KOPT-K1 (cell line): Measurements from ENCODE around the gene MEGF10.
"Not testable (repeated sequence)": the region's sequence is repeated elsewhere in the genome, so short reads cannot be mapped to it uniquely, and the experiment has no call there.

ENCODE experiments used
- H3K27ac ChIP-seq: fragments of 200-600 bp; sonication (generic); 2 replicates; pipeline ENCODE4 v1.5.1; 2016; ENCODE audit warnings: antibody characterized with exemption, mild to moderate bottlenecking, low read depth, low read length; ENCODE audit not compliant: poor library complexity, severe bottlenecking
- H3K36me3 ChIP-seq: fragments of 200-600 bp; sonication (generic); 2 replicates; pipeline ENCODE4 v1.5.1; 2017; ENCODE audit warnings: antibody characterized with exemption, mild to moderate bottlenecking, low read length, moderate library complexity; ENCODE audit not compliant: insufficient read depth
- H3K9me3 ChIP-seq: fragments of 200-600 bp; sonication (generic); 2 replicates; pipeline ENCODE4 v1.5.1; 2017; ENCODE audit warnings: antibody characterized with exemption, low read length, mild to moderate bottlenecking; ENCODE audit not compliant: insufficient read depth, poor library complexity, severe bottlenecking

Gene MEGF10

DNA sequence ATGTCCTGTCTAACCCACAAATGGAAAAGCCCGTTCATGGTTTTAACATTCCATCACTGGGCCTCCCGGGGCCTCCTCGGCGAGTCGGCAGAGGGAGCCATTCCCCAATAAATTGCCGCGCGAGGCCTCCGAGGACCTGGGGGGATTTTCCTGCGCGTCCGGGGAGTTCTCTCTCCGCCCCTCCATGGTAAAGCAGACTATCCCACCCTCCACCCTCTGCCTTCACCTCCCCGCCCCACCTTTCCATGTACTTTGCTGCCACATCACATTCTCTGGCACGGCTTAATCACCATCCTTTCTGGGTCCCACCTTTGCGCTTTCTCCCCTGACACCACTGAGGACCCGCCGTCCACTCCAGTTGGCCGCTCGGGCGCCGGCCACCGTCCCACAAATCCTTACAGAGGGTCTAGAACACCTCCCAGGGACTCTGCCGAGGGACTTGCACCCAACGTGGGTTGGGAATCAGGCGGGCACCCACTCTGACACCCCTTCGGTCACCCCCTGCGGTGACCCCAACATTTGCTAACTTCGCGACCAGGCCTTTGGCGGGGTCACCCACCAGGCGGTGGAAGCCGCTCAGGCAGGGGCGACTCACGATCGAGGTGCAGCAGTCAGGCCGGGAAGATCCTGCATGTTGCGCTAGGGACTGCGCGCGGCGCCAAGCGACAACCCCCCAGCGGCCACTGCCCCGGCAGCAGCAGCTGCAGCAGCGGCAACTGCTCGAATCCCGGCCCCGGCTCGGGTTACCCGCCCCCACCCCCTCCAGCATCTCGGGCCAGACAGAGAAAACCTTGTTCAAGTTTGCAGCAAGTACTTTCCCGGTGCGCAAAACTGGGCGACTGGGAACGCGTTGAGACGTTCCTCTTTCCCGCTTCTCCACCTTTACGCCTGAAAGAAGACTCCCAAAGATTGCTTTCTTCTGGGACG, at the start of gene MEGF10:
MEGF10 (plus strand) TSS at position 778 of the 927 bp plus-strand sequence. CDS start 40,513 bp downstream, outside the sequence.
- H3K27ac ChIP-seq: no peak within 1 kb of the TSS
- no peaks in the 10 kb centered on the region for H3K9me3 ChIP-seq
- H3K36me3 ChIP-seq: no peaks in the 10 kb centered on the region

DNA sequence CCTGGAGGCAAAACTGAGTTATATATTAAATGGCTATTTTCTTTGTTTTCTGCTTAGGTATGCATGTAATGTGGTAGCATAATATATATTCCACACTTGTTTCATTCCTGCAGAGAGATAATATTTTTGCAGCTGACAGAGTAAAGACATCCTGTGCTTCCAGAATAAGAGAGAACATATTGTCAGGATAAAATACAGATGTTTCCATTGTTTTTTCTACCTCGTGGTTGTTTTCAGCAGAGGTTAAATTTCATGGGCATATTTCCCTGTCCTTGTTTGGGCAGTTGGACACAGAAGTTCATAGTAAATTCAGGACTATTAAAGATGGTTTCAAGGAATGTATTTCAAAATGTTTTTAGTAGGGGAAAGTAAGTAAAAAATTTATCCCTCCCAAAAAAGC, 47.6 kb upstream of the MEGF10 start:
- Histone ChIP-seq H3K27ac (no peak overlapping the region), H3K36me3 (no peaks in the 10 kb centered on the region), H3K9me3 (no peaks in the 10 kb centered on the region)

DNA sequence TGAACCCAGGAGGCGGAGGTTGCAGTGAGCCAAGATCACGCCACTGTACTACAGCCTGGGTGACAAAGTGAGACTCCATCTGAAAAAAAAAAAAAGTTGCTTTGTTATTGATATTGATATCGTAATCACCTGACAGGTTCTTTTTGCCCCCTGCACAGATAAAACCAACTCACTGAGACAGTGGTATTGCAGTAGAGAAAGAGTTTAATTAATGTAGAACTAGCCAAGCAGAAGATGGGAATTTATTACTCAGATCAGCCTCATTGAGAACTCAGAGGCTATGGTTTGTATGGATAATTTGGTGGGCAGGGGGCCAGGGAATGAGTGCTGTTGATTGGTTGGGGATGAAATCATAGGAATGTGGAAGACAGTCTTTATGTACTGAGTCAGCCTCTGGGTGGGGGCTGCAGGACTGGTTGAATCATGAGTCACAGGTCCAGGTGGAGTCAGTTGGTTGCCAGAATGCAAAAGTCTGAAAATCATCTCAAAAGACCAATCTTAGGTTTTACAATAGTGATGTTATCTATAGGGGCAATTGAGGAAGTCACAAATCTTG, 35.8 kb upstream of the MEGF10 start:
- H3K9me3 ChIP-seq: peaks cover 6% of the 10 kb centered on the region
- no peak overlapping the region for H3K27ac ChIP-seq
- no peaks in the 10 kb centered on the region for H3K36me3 ChIP-seq

DNA sequence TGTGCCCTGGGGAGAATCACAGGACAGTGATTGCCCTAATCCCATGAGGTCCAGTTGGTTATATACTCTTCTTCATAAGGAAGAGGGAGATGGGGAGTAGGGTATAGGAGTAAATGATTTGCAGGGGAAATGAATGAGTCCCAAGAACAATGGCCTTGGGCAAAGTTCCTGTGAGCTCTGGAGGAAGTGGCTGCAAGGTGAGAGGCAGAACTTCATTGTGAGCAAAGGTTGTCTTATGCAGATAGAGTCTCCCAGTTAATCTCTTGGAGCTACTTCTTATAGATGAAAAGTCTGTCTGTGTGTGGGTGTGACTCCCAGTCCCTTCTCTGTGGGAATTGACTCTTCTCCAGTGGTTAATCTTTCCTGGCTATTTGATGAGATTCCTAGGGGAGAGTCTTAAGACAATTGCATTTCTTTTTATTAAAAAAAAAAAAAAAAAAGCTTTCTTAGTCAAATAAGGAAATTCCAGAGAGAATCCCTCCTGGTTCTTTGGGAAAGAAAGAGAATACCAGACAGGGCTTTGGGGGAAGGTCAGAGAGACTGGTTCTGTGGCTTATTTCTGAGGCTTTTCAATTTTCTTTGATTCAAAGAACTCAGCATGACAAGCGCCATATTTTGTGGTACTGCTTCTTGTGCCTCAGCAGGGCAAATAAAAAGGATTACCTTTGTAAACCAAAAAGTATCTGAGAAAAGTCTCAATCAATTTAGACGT, 33.6 kb upstream of the MEGF10 start:
- Histone ChIP-seq H3K9me3 (peaks cover 6% of the 10 kb centered on the region), H3K36me3 (no peaks in the 10 kb centered on the region), H3K27ac (no peak overlapping the region)

DNA sequence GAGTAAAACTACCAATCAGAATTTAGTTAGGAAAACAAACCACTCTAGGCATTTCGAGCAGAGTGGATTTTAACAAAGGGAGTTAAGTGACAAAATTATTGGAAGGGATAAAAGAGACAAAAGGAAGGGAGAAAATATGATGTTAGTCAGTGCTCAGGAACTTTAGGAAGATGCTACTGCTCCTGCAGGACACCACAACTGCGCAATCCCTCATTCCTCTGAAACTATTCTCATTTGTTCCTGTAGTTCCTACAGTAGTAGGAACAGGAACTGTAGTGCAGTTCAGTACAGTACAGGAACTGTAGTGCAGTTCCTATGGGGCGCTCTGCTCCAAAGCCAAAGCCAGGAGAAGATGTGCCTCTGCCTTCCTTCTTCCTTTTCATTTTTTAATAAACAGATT, 29.9 kb upstream of the MEGF10 start:
- no peaks in the 10 kb centered on the region for H3K36me3 ChIP-seq
- H3K27ac ChIP-seq: no peak overlapping the region

DNA sequence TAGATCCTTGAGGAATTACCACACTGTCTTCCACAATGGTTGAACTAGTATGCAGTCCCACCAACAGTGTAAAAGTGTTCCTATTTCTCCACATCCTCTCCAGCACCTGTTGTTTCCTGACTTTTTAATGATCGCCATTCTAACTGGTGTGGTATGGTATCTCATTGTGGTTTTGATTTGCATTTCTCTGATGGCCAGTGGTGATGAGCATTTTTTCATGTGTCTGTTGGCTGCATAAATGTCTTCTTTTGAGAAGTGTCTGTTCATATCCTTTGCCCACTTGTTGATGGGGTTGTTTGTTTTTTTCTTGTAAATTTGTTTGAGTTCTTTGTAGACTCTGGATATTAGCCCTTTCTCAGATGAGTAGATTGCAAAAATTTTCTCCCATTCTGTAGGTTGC, 25.1 kb upstream of the MEGF10 start:
- H3K36me3 ChIP-seq, H3K9me3 ChIP-seq, H3K27ac ChIP-seq: not testable (repeated sequence)

More for the DNA sequence above, 29.9 kb upstream of the MEGF10 start:
- H3K9me3 ChIP-seq: no peaks in the 10 kb centered on the region

DNA sequence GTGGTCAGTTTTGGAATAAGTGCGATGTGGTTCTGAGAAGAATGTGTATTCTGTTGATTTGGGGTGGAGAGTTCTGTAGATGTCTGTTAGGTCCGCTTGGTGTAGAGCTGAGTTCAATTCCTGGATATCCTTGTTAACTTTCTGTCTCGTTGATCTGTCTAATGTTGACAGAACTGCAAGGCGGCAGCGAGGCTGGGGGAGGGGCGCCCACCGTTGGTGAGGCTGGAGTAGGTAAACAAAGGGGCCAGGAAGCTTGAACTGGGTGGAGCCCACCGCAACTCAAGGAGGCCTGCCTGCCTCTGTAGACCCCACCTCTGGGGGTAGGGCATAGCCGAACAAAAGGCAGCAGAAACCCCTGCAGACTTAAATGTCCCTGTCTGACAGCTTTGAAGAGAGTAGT, 22.3 kb upstream of the MEGF10 start:
- not testable (repeated sequence) for H3K27ac ChIP-seq, H3K36me3 ChIP-seq, H3K9me3 ChIP-seq

DNA sequence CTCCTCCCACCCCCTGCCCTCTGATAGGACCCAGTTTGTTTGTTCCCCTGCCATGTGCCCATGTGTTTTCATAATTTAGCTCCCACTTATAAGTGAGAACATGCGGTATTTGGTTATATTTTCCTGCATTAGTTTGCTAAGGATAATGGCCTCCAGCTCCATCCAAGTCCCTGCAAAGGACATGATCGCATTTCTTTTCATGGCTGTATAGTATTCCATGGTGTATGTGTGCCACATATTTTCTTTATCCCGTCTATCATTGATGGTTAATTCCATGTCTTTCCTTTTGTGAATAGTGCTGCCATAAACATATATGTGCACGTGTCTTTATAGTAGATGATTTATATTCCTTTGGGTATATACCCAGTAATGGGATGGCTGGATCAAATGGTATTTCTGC, 19.9 kb upstream of the MEGF10 start:
- not testable (repeated sequence) for H3K9me3 ChIP-seq, H3K27ac ChIP-seq, H3K36me3 ChIP-seq

DNA sequence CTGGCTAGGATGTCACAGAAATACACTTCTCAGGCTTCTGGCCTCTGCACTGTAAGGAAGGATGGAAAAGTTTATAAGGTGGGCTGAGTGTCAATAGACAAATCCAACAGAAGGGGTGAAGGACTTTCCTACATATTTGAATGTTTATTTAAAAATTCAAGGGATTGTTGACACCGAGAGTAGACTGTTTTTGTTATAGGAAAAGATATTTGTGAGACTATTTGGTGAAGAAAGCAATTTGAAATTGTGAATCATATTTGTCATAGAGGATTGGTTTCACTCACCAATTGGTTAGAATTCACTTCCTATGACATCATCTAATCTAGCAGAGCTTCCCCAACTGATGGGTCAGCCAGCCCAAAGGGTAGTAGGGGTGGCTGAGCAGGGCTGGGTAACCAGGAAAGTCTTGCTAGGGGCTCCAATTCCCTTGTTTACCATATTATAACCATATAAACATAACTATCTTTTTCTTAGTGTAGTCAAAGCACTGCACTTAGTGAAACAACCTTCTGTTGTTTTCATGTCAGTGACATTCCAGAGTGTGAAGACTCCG, 14.9 kb upstream of the MEGF10 start:
- Histone ChIP-seq H3K36me3 (no peaks in the 10 kb centered on the region), H3K27ac (no peak overlapping the region), H3K9me3 (no peaks in the 10 kb centered on the region)

DNA sequence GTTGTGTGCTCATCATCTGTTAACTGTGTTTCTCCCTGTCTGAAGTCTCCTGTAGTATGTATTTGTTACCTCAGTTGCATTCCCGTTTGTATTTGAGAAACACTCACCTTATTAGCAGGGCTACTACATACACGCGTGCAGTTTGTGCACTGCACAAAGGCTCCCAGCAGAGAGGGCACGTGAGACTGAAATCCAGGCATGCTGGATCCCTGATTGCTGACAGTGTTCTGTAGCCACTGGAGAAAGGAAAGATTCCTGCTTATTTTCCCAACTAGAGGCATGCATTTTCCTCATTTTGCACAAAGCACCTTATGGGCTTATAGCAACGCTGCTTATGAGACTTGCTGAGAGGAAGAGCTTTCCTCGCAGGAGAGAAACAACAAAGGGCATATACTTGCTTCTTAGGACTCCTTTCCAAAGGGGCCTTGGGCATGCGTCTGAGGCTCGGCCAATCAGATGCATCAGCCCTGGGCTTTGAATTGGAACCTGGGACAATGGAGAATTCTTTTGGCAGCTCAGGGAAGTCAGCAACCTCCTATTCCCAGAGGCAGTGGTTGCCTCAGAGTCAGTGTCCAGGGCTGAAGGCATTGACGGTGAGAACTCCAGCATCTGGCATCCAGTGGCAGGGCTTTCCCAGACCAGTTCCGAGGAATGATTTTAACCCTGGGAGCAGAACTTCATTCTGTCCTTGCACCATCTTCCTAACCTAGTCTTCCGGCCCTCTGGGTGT, 9.9 kb upstream of the MEGF10 start:
- Histone ChIP-seq H3K36me3 (no peaks in the 10 kb centered on the region), H3K9me3 (no peaks in the 10 kb centered on the region), H3K27ac (no peak overlapping the region)

DNA sequence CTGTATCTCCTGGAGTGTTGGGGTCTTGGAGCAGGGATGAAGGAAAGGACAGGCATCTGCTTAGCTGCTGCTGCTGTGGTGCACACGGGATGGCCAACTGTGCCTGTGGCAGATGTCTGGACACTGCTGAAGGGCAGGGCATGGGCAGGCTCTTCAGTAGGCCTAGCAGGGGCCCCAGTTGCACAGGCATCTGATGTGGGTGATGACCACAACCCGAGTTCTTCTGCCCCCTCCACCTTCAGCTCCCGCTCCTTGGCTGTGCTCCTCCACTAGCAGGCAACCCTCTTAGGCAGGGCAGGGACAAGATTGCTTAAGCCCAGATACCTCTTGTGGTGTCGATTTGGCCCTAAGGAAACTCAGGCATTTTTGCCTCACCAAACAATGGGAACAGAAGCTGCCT, 9.0 kb upstream of the MEGF10 start:
- Histone ChIP-seq H3K27ac (no peak overlapping the region), H3K36me3 (no peaks in the 10 kb centered on the region), H3K9me3 (no peaks in the 10 kb centered on the region)

DNA sequence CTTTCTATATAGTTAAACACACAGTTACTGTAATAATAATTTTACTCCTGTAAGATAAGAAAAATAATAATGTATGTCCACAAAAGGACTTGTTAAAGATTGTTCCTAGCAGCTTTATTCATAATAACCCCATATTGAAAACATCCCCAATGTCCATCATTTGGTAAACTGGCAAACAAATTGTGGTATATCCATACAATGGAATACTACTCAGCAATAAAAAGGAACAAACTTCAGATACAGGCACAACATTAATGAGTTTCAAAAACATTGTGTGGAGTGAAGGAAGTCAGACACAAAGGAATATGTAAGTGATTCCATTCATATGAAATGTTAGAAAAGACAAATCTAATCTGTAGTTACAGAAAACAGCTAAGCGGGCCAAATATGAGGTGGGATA, 1.9 kb upstream of the MEGF10 start:
- Histone ChIP-seq H3K27ac (no peak overlapping the region), H3K36me3 (no peaks in the 10 kb centered on the region), H3K9me3 (no peaks in the 10 kb centered on the region)

DNA sequence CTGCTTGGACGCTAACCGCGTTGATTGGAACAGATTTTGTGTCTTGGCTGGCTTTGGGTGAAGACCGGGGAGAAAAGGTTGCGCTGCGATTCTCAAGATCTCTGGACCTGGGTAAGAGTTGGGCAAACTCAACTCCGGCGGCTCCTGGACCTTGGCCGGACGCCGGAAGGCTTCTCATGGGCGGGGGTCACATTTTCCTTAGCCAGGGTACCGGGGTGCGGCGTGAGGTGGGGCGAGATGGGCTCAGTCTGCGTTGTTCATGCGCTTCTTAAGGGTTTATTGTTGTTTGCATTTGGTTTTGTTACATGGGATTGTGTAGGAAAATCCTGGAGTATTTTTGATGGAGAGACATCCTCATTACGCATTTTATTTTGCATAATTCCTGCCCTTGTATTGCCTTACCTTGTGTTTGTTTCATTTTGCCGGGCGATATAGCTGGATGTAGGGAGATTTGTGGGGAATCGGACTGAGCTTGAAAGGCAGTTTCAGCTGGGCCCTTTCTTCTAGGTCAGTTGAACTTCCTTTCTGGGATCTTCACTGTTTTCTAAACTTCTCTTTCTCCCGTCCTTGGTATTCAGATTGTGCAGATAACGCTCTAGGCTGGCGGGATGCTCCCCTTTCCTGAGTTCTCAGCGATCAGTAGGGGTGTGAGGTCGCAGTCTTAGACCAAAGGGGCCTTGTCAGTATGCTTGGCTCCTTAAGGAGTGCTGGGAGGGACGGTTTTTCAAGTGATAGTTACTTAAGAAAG, 524 bp downstream of the MEGF10 start:
- Histone ChIP-seq H3K27ac (no peak overlapping the region), H3K9me3 (no peaks in the 10 kb centered on the region), H3K36me3 (no peaks in the 10 kb centered on the region)

DNA sequence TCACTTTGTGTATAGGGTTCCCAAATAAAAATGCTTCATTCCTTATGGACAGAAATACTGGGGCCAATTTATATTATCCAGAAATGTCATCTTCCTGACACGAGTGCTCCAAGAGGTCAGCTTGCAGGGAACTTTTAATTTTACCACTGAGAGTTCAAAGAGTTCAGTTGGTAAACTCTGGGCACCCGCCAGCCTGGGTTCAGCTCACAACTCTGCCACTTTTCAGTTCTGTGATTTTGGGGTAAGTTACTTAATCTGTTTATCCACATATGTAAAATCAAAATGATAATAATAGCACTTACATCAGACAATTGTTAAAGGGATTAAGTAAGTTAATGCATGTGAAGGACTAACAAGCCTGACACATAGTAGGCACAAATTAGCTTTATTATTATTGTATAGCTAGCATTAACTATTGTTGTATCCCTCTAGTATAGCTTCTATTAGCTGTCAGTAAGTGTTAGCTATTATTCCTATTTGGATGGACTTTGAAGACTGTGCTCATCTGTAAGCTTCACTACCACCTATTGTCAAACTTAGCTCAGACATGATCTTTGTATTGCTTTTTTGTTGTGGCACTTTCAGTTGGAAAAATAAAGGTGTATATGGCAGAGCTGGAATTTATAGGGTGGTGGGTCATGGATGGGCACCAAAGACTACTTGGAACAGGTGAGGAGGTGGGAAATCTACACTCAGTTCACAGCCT, 1.6 kb downstream of the MEGF10 start:
- Histone ChIP-seq H3K27ac (no peak overlapping the region), H3K36me3 (no peaks in the 10 kb centered on the region), H3K9me3 (no peaks in the 10 kb centered on the region)
